SK-N-SH treated with all-trans-retinoic acid at 6 μM for 48 hours (cell line): ENCODE results near the gene RIPOR3.
"Not testable (repeated sequence)": the region's sequence is repeated elsewhere in the genome, so short reads cannot be mapped to it uniquely, and the experiment has no call there.

Source experiments
- BACH2 ChIP-seq: fragments of 250-450 bp; sonication (Bioruptor Pico); IDR thresholded peaks from 2 replicates; pipeline ENCODE4 v1.9.0; 2021; ENCODE audit warnings: mild to moderate bottlenecking, borderline replicate concordance
- CSDC2 ChIP-seq: fragments of 250-450 bp; sonication (Bioruptor Pico); IDR thresholded peaks from 2 replicates; pipeline ENCODE4 v1.5.0; 2020; ENCODE audit warnings: mild to moderate bottlenecking, moderate library complexity
- ISL1 ChIP-seq: fragments of 250-450 bp; sonication (Bioruptor Pico); IDR thresholded peaks from 2 replicates; pipeline ENCODE4 v2.1.2; 2022; ENCODE audit warnings: mild to moderate bottlenecking, moderate library complexity
- PATZ1 ChIP-seq: fragments of 250-450 bp; sonication (Bioruptor Pico); IDR thresholded peaks from 2 replicates; pipeline ENCODE4 v1.8.0; 2020; ENCODE audit warnings: mild to moderate bottlenecking, moderate library complexity, borderline replicate concordance
- POU6F1 ChIP-seq: fragments of 250-450 bp; sonication (Bioruptor Pico); IDR thresholded peaks from 2 replicates; pipeline ENCODE4 v1.8.0; 2021; ENCODE audit warnings: low read depth, mild to moderate bottlenecking, moderate library complexity, borderline replicate concordance
- PPARA ChIP-seq: fragments of 250-450 bp; sonication (Bioruptor Pico); IDR thresholded peaks from 2 replicates; pipeline ENCODE4 v1.5.0; 2020; ENCODE audit warnings: mild to moderate bottlenecking, borderline replicate concordance
- RARB ChIP-seq: fragments of 250-450 bp; sonication (Bioruptor Pico); IDR thresholded peaks from 2 replicates; pipeline ENCODE4 v1.8.0; 2021; ENCODE audit warnings: mild to moderate bottlenecking, moderate library complexity
- SNAI2 ChIP-seq: fragments of 250-450 bp; sonication (Bioruptor Pico); IDR thresholded peaks from 2 replicates; pipeline ENCODE4 v1.5.0; 2020; ENCODE audit warnings: mild to moderate bottlenecking, moderate library complexity
- TCF4 ChIP-seq: fragments of 250-450 bp; sonication (Bioruptor Pico); IDR thresholded peaks from 2 replicates; pipeline ENCODE4 v1.8.0; 2021; ENCODE audit warnings: mild to moderate bottlenecking, moderate library complexity, borderline replicate concordance
- TOX ChIP-seq: fragments of 250-450 bp; sonication (Bioruptor Pico); IDR thresholded peaks from 2 replicates; pipeline ENCODE4 v1.8.0; 2021; ENCODE audit warnings: mild to moderate bottlenecking, moderate library complexity, borderline replicate concordance
- TSHZ2 ChIP-seq: fragments of 250-450 bp; sonication (Bioruptor Pico); IDR thresholded peaks from 2 replicates; pipeline ENCODE4 v1.5.0; 2020; ENCODE audit warnings: mild to moderate bottlenecking, moderate library complexity
- ZFP3 ChIP-seq: fragments of 250-450 bp; sonication (Bioruptor Pico); IDR thresholded peaks from 2 replicates; pipeline ENCODE4 v1.5.0; 2020; ENCODE audit warnings: mild to moderate bottlenecking, moderate library complexity
- ZFP30 ChIP-seq: fragments of 450-650 bp; formaldehyde crosslinking; IDR thresholded peaks from 2 replicates; pipeline ENCODE4 v1.5.0; 2022; ENCODE audit warnings: mild to moderate bottlenecking, moderate library complexity

GRCh38 chr20:50703651-50704438 lies 12.5 kb upstream of the RIPOR3 start:
- TF ChIP-seq ISL1; RARB; SNAI2; PPARA (CRISPR knock-in tag); TCF4; CSDC2 (CRISPR knock-in tag); TOX (CRISPR knock-in tag); ZFP30; PATZ1 (CRISPR knock-in tag); TSHZ2 (CRISPR knock-in tag); POU6F1 (CRISPR knock-in tag); ZFP3; BACH2 (CRISPR knock-in tag): not testable (repeated sequence)
